KMS-11 (cell line): ENCODE data around the gene STK31.

ENCODE experiments used
- H2AFZ ChIP-seq: fragments of 200-600 bp; sonication (generic); 2 replicates; pipeline ENCODE4 v1.6.1; 2016; ENCODE audit warnings: antibody characterized with exemption, mixed run types, low read depth
- H3K27ac ChIP-seq: fragments of 200-600 bp; sonication (generic); 2 replicates; pipeline ENCODE4 v1.6.1; 2016; ENCODE audit warnings: mild to moderate bottlenecking, mixed run types
- H3K27me3 ChIP-seq: fragments of 200-600 bp; sonication (generic); 2 replicates; pipeline ENCODE4 v1.6.1; 2017; ENCODE audit warnings: mild to moderate bottlenecking, low read depth, mixed run types, moderate library complexity; ENCODE audit not compliant: insufficient read depth
- H3K36me3 ChIP-seq: fragments of 200-600 bp; sonication (generic); 2 replicates; pipeline ENCODE4 v1.6.1; 2017; ENCODE audit warnings: mild to moderate bottlenecking, mixed run types; ENCODE audit not compliant: insufficient read depth
- H3K4me1 ChIP-seq: fragments of 200-600 bp; sonication (generic); 2 replicates; pipeline ENCODE4 v1.6.1; 2016; ENCODE audit warnings: mild to moderate bottlenecking, low read depth, mixed run types; ENCODE audit not compliant: poor library complexity, severe bottlenecking
- H3K4me2 ChIP-seq: fragments of 200-600 bp; sonication (generic); 2 replicates; pipeline ENCODE4 v1.7.0; 2016; ENCODE audit warnings: mild to moderate bottlenecking, mixed run types
- H3K4me3 ChIP-seq: fragments of 200-600 bp; sonication (generic); IDR thresholded peaks from 2 replicates; pipeline ENCODE4 v1.6.1; 2017; ENCODE audit warnings: low read depth, low read length, mixed read lengths; ENCODE audit not compliant: insufficient read depth
- H3K79me2 ChIP-seq: fragments of 200-600 bp; sonication (generic); 2 replicates; pipeline ENCODE4 v1.6.1; 2016; ENCODE audit warnings: low read depth, mixed run types; ENCODE audit not compliant: insufficient read depth
- H3K9ac ChIP-seq: fragments of 200-600 bp; sonication (generic); 2 replicates; pipeline ENCODE4 v1.6.1; 2016; ENCODE audit warnings: mild to moderate bottlenecking, mixed run types
- H4K20me1 ChIP-seq: fragments of 200-600 bp; sonication (generic); 2 replicates; pipeline ENCODE4 v1.6.1; 2016; ENCODE audit warnings: mild to moderate bottlenecking, mixed run types; ENCODE audit not compliant: insufficient read depth
- CTCF ChIP-seq: fragments of 200-600 bp; sonication (generic); conservative IDR thresholded peaks from 2 replicates; pipeline ENCODE4 v1.6.1; 2017; ENCODE audit warnings: low read depth, mild to moderate bottlenecking, antibody characterized with exemption, low read length, moderate library complexity, mixed read lengths

STK31 gene

GRCh38 chr7:23783115-23783514 is 73.1 kb downstream of the STK31 start:
- H3K4me1 ChIP-seq, result no peaks in the 10 kb centered on the region
- no peaks in the 10 kb centered on the region for H3K27me3 ChIP-seq
- no peak overlapping the region for H2AFZ ChIP-seq
- no peak overlapping the region for H3K4me3 ChIP-seq
- no peaks in the 10 kb centered on the region for H3K79me2 ChIP-seq
- H4K20me1 ChIP-seq, result no peaks in the 10 kb centered on the region
- H3K36me3 ChIP-seq, result no peaks in the 10 kb centered on the region
- TF ChIP-seq CTCF, result no peak
- no peak overlapping the region for H3K27ac ChIP-seq
- no peak overlapping the region for H3K9ac ChIP-seq
- no peak overlapping the region for H3K4me2 ChIP-seq

- H2AFZ ChIP-seq, result no peak overlapping the region
Measured at GRCh38 chr7:23787272-23787671, 77.3 kb downstream of the STK31 start.

GRCh38 chr7:23788843-23789242 is 78.8 kb downstream of the STK31 start:
- Histone ChIP-seq H3K4me3 (no peak overlapping the region), H3K9ac (no peak overlapping the region), H3K36me3 (no peaks in the 10 kb centered on the region), H3K79me2 (no peaks in the 10 kb centered on the region), H3K27ac (no peak overlapping the region), H3K27me3 (no peaks in the 10 kb centered on the region), H3K4me1 (no peaks in the 10 kb centered on the region), H3K4me2 (no peak overlapping the region), H4K20me1 (no peaks in the 10 kb centered on the region), H2AFZ (no peak overlapping the region)
- TF ChIP-seq CTCF, result no peak

More at GRCh38 chr7:23787272-23787671, 77.3 kb downstream of the STK31 start:
- Histone ChIP-seq H3K4me2 (no peak overlapping the region), H3K4me3 (no peak overlapping the region), H3K9ac (no peak overlapping the region), H3K4me1 (no peaks in the 10 kb centered on the region), H3K27me3 (no peaks in the 10 kb centered on the region), H3K79me2 (no peaks in the 10 kb centered on the region), H3K36me3 (no peaks in the 10 kb centered on the region), H3K27ac (no peak overlapping the region), H4K20me1 (no peaks in the 10 kb centered on the region)
- TF ChIP-seq CTCF, result no peak

- H3K79me2 ChIP-seq, result no peaks in the 10 kb centered on the region
- H3K27me3 ChIP-seq, result no peaks in the 10 kb centered on the region
- no peak overlapping the region for H3K4me2 ChIP-seq
- H2AFZ ChIP-seq, result no peak overlapping the region
- H3K27ac ChIP-seq, result no peak overlapping the region
- H3K36me3 ChIP-seq, result no peaks in the 10 kb centered on the region
- no peaks in the 10 kb centered on the region for H3K4me1 ChIP-seq
- no peak overlapping the region for H3K4me3 ChIP-seq
- no peaks in the 10 kb centered on the region for H4K20me1 ChIP-seq
- no peak for TF ChIP-seq CTCF
- H3K9ac ChIP-seq, result no peak overlapping the region
Measured at GRCh38 chr7:23791721-23792120, 81.7 kb downstream of the STK31 start.
